Mesenchymal stem cell (in vitro differentiated cells and primary cell): Measurements from ENCODE around the gene MMP28.

Source experiments
- DNase-seq: peaks from one replicate; pipeline ENCODE4 v3.0.0-alpha.2; 2013
- H2AFZ ChIP-seq: one replicate; pipeline ENCODE4 v1.6.1; 2013; ENCODE audit warnings: low read depth, mild to moderate bottlenecking, control low read depth, inconsistent platforms, low read length, moderate library complexity
- H2AK5ac ChIP-seq: 2 replicates; pipeline ENCODE4 v1.6.1; 2013; ENCODE audit warnings: low read length, moderate library complexity, mild to moderate bottlenecking, inconsistent platforms; ENCODE audit not compliant: severe bottlenecking
- H2BK120ac ChIP-seq: one replicate; pipeline ENCODE4 v1.6.1; 2013; ENCODE audit warnings: low read depth, mild to moderate bottlenecking, inconsistent platforms, low read length, moderate library complexity
- H2BK12ac ChIP-seq, 2 experiments: one replicate each; pipeline ENCODE4 v1.6.1; 2013; ENCODE audit warnings: inconsistent platforms in 2 of 2, low read length in 2 of 2, mild to moderate bottlenecking in 2 of 2, moderate library complexity in 2 of 2, control low read depth in 1 of 2
- H2BK15ac ChIP-seq: one replicate; pipeline ENCODE4 v1.6.1; 2013; ENCODE audit warnings: mild to moderate bottlenecking, low read depth, inconsistent platforms; ENCODE audit not compliant: poor library complexity, severe bottlenecking
- H2BK5ac ChIP-seq: 2 replicates; pipeline ENCODE4 v1.6.1; 2013; ENCODE audit warnings: low read depth, mild to moderate bottlenecking, low read length, control low read depth, inconsistent platforms; ENCODE audit not compliant: poor library complexity, severe bottlenecking
- H3K14ac ChIP-seq, 2 experiments: one replicate each; pipeline ENCODE4 v1.6.1; 2013; ENCODE audit warnings: inconsistent platforms in 2 of 2, low read length in 2 of 2, control low read depth in 1 of 2, mild to moderate bottlenecking in 1 of 2, moderate library complexity in 1 of 2
- H3K18ac ChIP-seq, 2 experiments: one replicate each; pipeline ENCODE4 v1.6.1; 2013; ENCODE audit warnings: inconsistent platforms in 2 of 2, low read length in 2 of 2, control low read depth in 1 of 2, low read depth in 1 of 2, mild to moderate bottlenecking in 1 of 2
- H3K23ac ChIP-seq, 2 experiments: one replicate each; pipeline ENCODE4 v1.6.1; 2013; ENCODE audit warnings: inconsistent platforms in 2 of 2, low read length in 2 of 2, mild to moderate bottlenecking in 2 of 2, moderate library complexity in 2 of 2, control low read depth in 1 of 2
- H3K27ac ChIP-seq: 2 replicates; pipeline ENCODE4 v1.5.1; 2013; ENCODE audit warnings: mild to moderate bottlenecking, moderate library complexity, low read length, control low read depth, inconsistent platforms; ENCODE audit not compliant: poor library complexity, severe bottlenecking
- H3K27me3 ChIP-seq, 2 experiments: 2 replicates each; pipeline versions ENCODE4 v1.6.1 to v1.7.0; 2013; ENCODE audit warnings: low read length in 2 of 2, mild to moderate bottlenecking in 2 of 2, moderate library complexity in 2 of 2, control low read depth in 1 of 2, inconsistent platforms in 1 of 2; ENCODE audit not compliant: control insufficient read depth in 1 of 2, insufficient read depth in 1 of 2
- H3K36me3 ChIP-seq, 2 experiments: 2 replicates each; pipeline versions ENCODE4 v1.6.1 to v1.7.0; 2013; ENCODE audit warnings: low read length in 2 of 2, control low read depth in 1 of 2, inconsistent platforms in 1 of 2, low read depth in 1 of 2, mild to moderate bottlenecking in 1 of 2; ENCODE audit not compliant: insufficient read depth in 2 of 2, control insufficient read depth in 1 of 2
- H3K4ac ChIP-seq, 2 experiments: one replicate each; pipeline ENCODE4 v1.6.1; 2013; ENCODE audit warnings: inconsistent platforms in 2 of 2, low read length in 2 of 2, mild to moderate bottlenecking in 2 of 2, moderate library complexity in 2 of 2, control low read depth in 1 of 2, low read depth in 1 of 2
- H3K4me1 ChIP-seq: 2 replicates; pipeline ENCODE4 v1.6.1; 2013; ENCODE audit warnings: low read depth, low read length, control low read depth; ENCODE audit not compliant: control insufficient read depth, insufficient read depth
- H3K4me2 ChIP-seq: 2 replicates; pipeline ENCODE4 v1.6.1; 2013; ENCODE audit warnings: low read length, mild to moderate bottlenecking, inconsistent platforms; ENCODE audit not compliant: poor library complexity, severe bottlenecking
- H3K4me3 ChIP-seq, 2 experiments: 2 replicates each; pipeline versions ENCODE4 v1.5.1 to v1.7.0; 2013; ENCODE audit warnings: low read length in 2 of 2, mild to moderate bottlenecking in 2 of 2, control low read depth in 1 of 2, low read depth in 1 of 2; ENCODE audit not compliant: insufficient read depth in 1 of 2
- H3K79me1 ChIP-seq: replicated peaks from 2 replicates; pipeline ENCODE4 v1.6.1; 2013; ENCODE audit warnings: mild to moderate bottlenecking, control low read depth, low read length, inconsistent platforms; ENCODE audit not compliant: poor library complexity, severe bottlenecking
- H3K9ac ChIP-seq: 2 replicates; pipeline ENCODE4 v1.7.0; 2013; ENCODE audit warnings: mild to moderate bottlenecking, low read length, moderate library complexity
- H3K9me3 ChIP-seq: 2 replicates; pipeline ENCODE4 v1.7.0; 2013; ENCODE audit warnings: mild to moderate bottlenecking, low read length; ENCODE audit not compliant: control insufficient read depth
- H4K8ac ChIP-seq: one replicate; pipeline ENCODE4 v1.6.1; 2013; ENCODE audit warnings: inconsistent platforms, mild to moderate bottlenecking, low read length, moderate library complexity
- H4K91ac ChIP-seq: one replicate; pipeline ENCODE4 v1.6.1; 2013; ENCODE audit warnings: mild to moderate bottlenecking, low read length, inconsistent platforms
- WGBS: methylation state at CpG from one replicate; pipeline ENCODE4 v1.1.7; 2013; ENCODE audit warnings: mixed read lengths; 5-methylcytosine and 5-hydroxymethylcytosine counted together

MMP28 gene

DNA sequence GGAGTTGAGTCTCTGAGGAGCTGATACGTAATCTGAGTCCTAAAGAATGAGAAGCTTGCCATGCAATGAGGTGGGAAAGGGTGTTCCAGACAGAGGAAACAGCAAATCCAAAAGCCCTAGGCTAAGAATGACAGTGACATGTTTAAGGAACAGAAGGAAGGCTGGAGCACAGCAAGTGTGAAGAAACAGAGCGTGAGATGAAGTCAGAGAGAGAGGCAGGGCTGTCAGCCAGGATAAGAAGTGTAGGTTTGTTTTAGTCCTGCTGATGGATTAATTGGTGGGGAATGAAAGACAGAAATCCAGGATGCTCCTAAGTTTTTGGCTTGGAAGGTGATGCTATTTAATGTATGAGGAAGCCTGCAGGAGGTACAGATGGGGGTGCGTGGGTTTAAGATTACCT, 14.5 kb downstream of the MMP28 start:
- no peak overlapping the region for H3K9ac ChIP-seq
- H3K4me1 ChIP-seq = peaks cover 4% of the 10 kb centered on the region

DNA sequence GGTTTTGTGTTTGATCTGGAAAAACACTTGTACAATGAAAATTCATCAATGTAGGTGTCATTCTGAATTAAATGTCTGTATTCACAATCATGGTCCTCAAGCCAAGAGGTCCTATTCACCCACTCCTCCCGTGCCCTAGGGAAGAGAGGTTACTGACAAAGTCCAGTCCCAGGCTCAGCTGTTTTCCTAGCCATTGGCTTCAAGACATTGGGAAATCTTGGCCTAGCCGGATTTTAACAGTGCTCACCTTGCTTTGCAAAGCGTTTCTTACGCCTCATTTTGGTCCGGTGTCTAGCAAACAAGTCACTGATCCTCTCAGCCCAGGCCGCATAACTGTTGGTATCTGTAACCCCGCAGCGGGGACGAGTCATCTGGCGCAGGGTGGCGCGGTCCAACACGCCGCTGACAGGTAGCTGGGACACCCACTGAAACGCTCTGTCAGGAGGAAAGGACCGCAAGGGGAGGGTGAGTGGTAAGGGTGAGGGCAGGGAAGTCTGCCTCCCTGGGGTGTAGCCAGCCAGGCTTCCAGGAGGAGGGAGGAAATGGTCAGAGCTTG, 16.7 kb downstream of the MMP28 start:
- Histone ChIP-seq H2AK5ac (no peak overlapping the region), H2BK120ac (peak overlapping the region; percentile 9), H3K18ac (peak overlapping the region; percentile 59 to 97), H3K23ac (no peak overlapping the region), H3K4me1 (peaks cover 7% of the 10 kb centered on the region), H3K4ac (peak overlapping the region; percentile 49 to 93), H3K27me3 (peaks cover 35 to 75% of the 10 kb centered on the region in 2 experiments), H3K27ac (no peak overlapping the region), H2BK15ac (peak overlapping the region; percentile 44), H3K9ac (no peak overlapping the region), H4K8ac (peak overlapping the region; percentile 20), H3K36me3 (no peaks in the 10 kb centered on the region), H3K4me3 (no peak overlapping the region), H4K91ac (peak overlapping the region; percentile 94), H3K9me3 (no peaks in the 10 kb centered on the region), H2BK12ac (peak overlapping the region; percentile 97 to 100), H2AFZ (no peak overlapping the region), H3K4me2 (no peak overlapping the region), H3K79me1 (no peaks in the 10 kb centered on the region), H3K14ac (peak overlapping the region in 1 of 2 experiments; percentile 95), H2BK5ac (no peak overlapping the region)
- 86% methylated on average over 14 of the region's 16 CpGs for WGBS
- DNase-seq = no peak

More for the DNA sequence above, 14.5 kb downstream of the MMP28 start:
- DNase-seq = peak; percentile 39
- no peak overlapping the region for H4K8ac ChIP-seq
- H3K79me1 ChIP-seq = no peaks in the 10 kb centered on the region
- no peak overlapping the region for H2AK5ac ChIP-seq
- no peak overlapping the region for H3K4me2 ChIP-seq
- no peaks in the 10 kb centered on the region for H3K36me3 ChIP-seq
- no peak overlapping the region for H2AFZ ChIP-seq
- no peak overlapping the region for H3K4ac ChIP-seq
- no peak overlapping the region for H2BK15ac ChIP-seq
- 77% methylated on average over 3 of the region's 3 CpGs for WGBS
- no peak overlapping the region for H3K18ac ChIP-seq
- no peak overlapping the region for H2BK12ac ChIP-seq
- no peak overlapping the region for H3K4me3 ChIP-seq
- H2BK5ac ChIP-seq = no peak overlapping the region
- no peak overlapping the region for H3K23ac ChIP-seq
- H3K27me3 ChIP-seq = peaks cover 43 to 67% of the 10 kb centered on the region in 2 experiments
- H4K91ac ChIP-seq = no peak overlapping the region
- H3K9me3 ChIP-seq = no peaks in the 10 kb centered on the region
- H2BK120ac ChIP-seq = no peak overlapping the region
- no peak overlapping the region for H3K14ac ChIP-seq
- no peak overlapping the region for H3K27ac ChIP-seq

DNA sequence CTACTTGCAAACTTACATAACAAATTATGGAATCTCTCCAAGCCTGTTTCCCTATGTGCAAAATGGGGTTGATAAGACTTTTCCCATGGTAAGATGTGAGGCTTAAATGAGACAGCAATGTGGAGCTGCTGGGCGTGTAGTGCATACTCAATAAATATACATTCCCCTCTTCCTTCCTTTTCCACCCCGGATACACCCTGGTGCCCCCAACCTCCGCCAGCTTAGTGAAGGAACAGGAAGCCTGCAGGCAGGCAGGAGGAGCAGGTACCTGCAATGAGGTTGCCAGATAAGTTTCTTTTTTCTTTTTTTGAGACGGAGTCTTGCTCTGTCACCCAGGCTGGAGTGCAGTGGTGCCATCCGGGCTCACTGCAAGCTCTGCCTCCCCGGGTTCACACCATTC, 19.9 kb downstream of the MMP28 start:
- H3K79me1 ChIP-seq = no peaks in the 10 kb centered on the region
- no peak for DNase-seq
- H3K9ac ChIP-seq = no peak overlapping the region
- H3K27me3 ChIP-seq = peaks cover 35 to 73% of the 10 kb centered on the region in 2 experiments
- H2BK5ac ChIP-seq = no peak overlapping the region
- no peak overlapping the region for H2BK12ac ChIP-seq
- no peaks in the 10 kb centered on the region for H3K36me3 ChIP-seq
- H3K23ac ChIP-seq = no peak overlapping the region
- 100% methylated on average over 2 of the region's 6 CpGs for WGBS
- H3K14ac ChIP-seq = no peak overlapping the region
- H3K9me3 ChIP-seq = no peaks in the 10 kb centered on the region
- H2BK15ac ChIP-seq = no peak overlapping the region
- H3K27ac ChIP-seq = no peak overlapping the region
- H4K8ac ChIP-seq = no peak overlapping the region
- H3K4me2 ChIP-seq = no peak overlapping the region
- no peak overlapping the region for H3K18ac ChIP-seq
- no peak overlapping the region for H2BK120ac ChIP-seq
- H3K4me1 ChIP-seq = peaks cover 7% of the 10 kb centered on the region
- H3K4ac ChIP-seq = no peak overlapping the region
- H4K91ac ChIP-seq = no peak overlapping the region
- no peak overlapping the region for H3K4me3 ChIP-seq
- no peak overlapping the region for H2AFZ ChIP-seq
- no peak overlapping the region for H2AK5ac ChIP-seq

DNA sequence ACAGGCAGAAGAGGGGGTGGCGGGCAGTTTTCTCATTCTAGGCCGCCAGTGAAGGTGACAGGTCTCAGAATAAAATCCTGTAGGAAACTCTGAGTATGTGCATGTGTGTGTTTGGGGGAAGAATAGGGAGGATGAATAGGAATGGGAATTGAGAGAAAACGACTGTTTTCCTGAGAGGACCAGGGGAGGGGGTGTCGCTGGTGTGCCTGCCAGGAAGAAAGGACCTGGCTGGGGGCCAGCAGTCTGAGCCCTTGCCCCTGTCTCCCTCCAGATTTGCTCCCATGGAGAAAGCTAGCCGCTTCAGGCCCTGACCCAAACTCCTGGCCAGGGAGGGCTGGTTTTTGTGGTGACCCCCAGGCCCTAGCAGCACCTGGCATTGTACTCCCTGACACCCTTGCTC, 20.4 kb downstream of the MMP28 start:
- Histone ChIP-seq H3K79me1 (no peaks in the 10 kb centered on the region), H3K9me3 (no peaks in the 10 kb centered on the region), H2BK120ac (no peak overlapping the region), H4K8ac (no peak overlapping the region), H2AK5ac (no peak overlapping the region), H3K27me3 (peaks cover 35 to 73% of the 10 kb centered on the region in 2 experiments), H2BK5ac (no peak overlapping the region), H3K14ac (no peak overlapping the region), H3K4ac (no peak overlapping the region), H3K9ac (no peak overlapping the region), H3K36me3 (no peaks in the 10 kb centered on the region), H2BK15ac (no peak overlapping the region), H3K27ac (no peak overlapping the region), H2BK12ac (peak overlapping the region in 1 of 2 experiments; percentile 54), H4K91ac (no peak overlapping the region), H2AFZ (no peak overlapping the region), H3K18ac (peak overlapping the region in 1 of 2 experiments; percentile 18), H3K23ac (no peak overlapping the region), H3K4me3 (no peak overlapping the region), H3K4me1 (peaks cover 7% of the 10 kb centered on the region), H3K4me2 (no peak overlapping the region)
- no peak for DNase-seq
- 75% methylated on average over 4 of the region's 5 CpGs for WGBS
